DOHH2 (cell line): ENCODE measurements around the gene SIRT6.
"Not testable (repeated sequence)": the region's sequence is repeated elsewhere in the genome, so short reads cannot be mapped to it uniquely, and the experiment has no call there.

Experiments used
- H3F3A ChIP-seq: fragments of 200-600 bp; sonication (generic), shearing (Covaris generic); 2 replicates; pipeline ENCODE4 v1.6.0; 2016; ENCODE audit warnings: antibody characterized with exemption, mild to moderate bottlenecking; ENCODE audit not compliant: control insufficient read depth, insufficient read depth
- H3K27ac ChIP-seq: fragments of 200-600 bp; sonication (generic); 2 replicates; pipeline ENCODE4 v1.5.1; 2014; ENCODE audit warnings: low read depth, mild to moderate bottlenecking, low read length, moderate library complexity
- H3K27me3 ChIP-seq: fragments of 200-600 bp; sonication (generic); 2 replicates; pipeline ENCODE4 v1.6.1; 2014; ENCODE audit warnings: mild to moderate bottlenecking, low read length, mixed read lengths; ENCODE audit not compliant: control insufficient read depth
- H3K36me3 ChIP-seq: fragments of 200-600 bp; sonication (generic); 2 replicates; pipeline ENCODE4 v1.6.1; 2014; ENCODE audit warnings: mild to moderate bottlenecking, low read length, moderate library complexity, mixed read lengths; ENCODE audit not compliant: control insufficient read depth
- H3K4me1 ChIP-seq: fragments of 200-600 bp; sonication (generic); 2 replicates; pipeline ENCODE4 v1.6.1; 2014; ENCODE audit warnings: mild to moderate bottlenecking, low read length, mixed read lengths; ENCODE audit not compliant: control insufficient read depth
- H3K4me2 ChIP-seq: fragments of 200-600 bp; sonication (generic); 2 replicates; pipeline ENCODE4 v1.6.0; 2014; ENCODE audit warnings: mild to moderate bottlenecking, low read length, moderate library complexity
- H3K4me3 ChIP-seq: fragments of 200-600 bp; sonication (generic); 2 replicates; pipeline ENCODE4 v1.5.1; 2014; ENCODE audit warnings: mild to moderate bottlenecking, low read length, mixed read lengths
- H3K79me2 ChIP-seq: fragments of 200-600 bp; sonication (generic); 2 replicates; pipeline ENCODE4 v1.6.1; 2014; ENCODE audit warnings: mild to moderate bottlenecking, low read length, mixed read lengths; ENCODE audit not compliant: control insufficient read depth
- H3K9me2 ChIP-seq: fragments of 200-600 bp; sonication (generic); replicated peaks from 2 replicates; pipeline ENCODE4 v1.6.1; 2014; ENCODE audit warnings: mild to moderate bottlenecking, low read length, mixed read lengths; ENCODE audit not compliant: control insufficient read depth
- H3K9me3 ChIP-seq: fragments of 200-600 bp; sonication (generic); 2 replicates; pipeline ENCODE4 v1.6.1; 2014; ENCODE audit warnings: antibody characterized with exemption, low read length, mixed read lengths; ENCODE audit not compliant: control insufficient read depth, insufficient read depth
- H4K20me1 ChIP-seq: fragments of 200-600 bp; sonication (generic); 2 replicates; pipeline ENCODE4 v1.6.0; 2014; ENCODE audit warnings: low read depth, mild to moderate bottlenecking, antibody characterized with exemption, low read length, moderate library complexity; ENCODE audit not compliant: control insufficient read depth, insufficient read depth
- EZH2phosphoT487 ChIP-seq: fragments of 200-600 bp; sonication (generic); IDR thresholded peaks from 2 replicates; pipeline ENCODE4 v1.6.1; 2017; ENCODE audit warnings: borderline replicate concordance, mild to moderate bottlenecking, antibody characterized with exemption, low read length, moderate library complexity, mixed read lengths
- TF ChIP-seq, protein P1 (sequence below): fragments of 200-600 bp; sonication (generic); IDR thresholded peaks from one replicate; pipeline ENCODE4 v1.5.1; 2014; ENCODE audit warnings: antibody characterized with exemption, mild to moderate bottlenecking, low read depth, low read length; ENCODE audit not compliant: poor library complexity, severe bottlenecking

The SIRT6 gene

GRCh38 chr19:4130744-4131438 is 51.5 kb downstream of the SIRT6 start:
- Histone ChIP-seq H3F3A (no peaks in the 10 kb centered on the region), H3K79me2 (no peaks in the 10 kb centered on the region), H4K20me1 (no peaks in the 10 kb centered on the region), H3K27me3 (peaks cover 8% of the 10 kb centered on the region), H3K4me3 (no peak overlapping the region), H3K27ac (no peak overlapping the region), H3K36me3 (no peaks in the 10 kb centered on the region), H3K4me2 (no peak overlapping the region), H3K4me1 (no peaks in the 10 kb centered on the region), H3K9me3 (no peaks in the 10 kb centered on the region), H3K9me2 (no peaks in the 10 kb centered on the region)
- TF ChIP-seq EZH2phosphoT487: no peak
- TF ChIP-seq, protein P1, sequence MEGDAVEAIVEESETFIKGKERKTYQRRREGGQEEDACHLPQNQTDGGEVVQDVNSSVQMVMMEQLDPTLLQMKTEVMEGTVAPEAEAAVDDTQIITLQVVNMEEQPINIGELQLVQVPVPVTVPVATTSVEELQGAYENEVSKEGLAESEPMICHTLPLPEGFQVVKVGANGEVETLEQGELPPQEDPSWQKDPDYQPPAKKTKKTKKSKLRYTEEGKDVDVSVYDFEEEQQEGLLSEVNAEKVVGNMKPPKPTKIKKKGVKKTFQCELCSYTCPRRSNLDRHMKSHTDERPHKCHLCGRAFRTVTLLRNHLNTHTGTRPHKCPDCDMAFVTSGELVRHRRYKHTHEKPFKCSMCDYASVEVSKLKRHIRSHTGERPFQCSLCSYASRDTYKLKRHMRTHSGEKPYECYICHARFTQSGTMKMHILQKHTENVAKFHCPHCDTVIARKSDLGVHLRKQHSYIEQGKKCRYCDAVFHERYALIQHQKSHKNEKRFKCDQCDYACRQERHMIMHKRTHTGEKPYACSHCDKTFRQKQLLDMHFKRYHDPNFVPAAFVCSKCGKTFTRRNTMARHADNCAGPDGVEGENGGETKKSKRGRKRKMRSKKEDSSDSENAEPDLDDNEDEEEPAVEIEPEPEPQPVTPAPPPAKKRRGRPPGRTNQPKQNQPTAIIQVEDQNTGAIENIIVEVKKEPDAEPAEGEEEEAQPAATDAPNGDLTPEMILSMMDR: no peak

DNA sequence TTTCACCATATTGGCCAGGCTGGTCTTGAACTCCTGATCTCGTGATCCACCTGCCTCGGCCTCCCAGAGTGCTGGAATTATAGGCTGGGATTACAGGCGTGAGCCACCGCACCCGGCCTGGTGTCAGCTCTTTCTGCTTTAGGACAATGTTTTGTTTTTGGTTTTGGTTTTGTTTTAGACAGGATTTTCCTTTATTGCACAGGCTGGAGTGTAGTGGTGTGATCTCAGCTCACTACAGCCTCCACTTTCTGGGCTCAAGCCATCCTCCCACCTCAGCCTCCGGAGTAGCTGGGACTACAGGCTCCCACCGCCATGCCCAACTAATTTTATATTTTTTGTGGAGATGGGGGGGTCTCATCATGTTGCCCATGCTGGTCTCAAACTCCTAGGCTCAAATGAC is 53.3 kb downstream of the SIRT6 start:
- not testable (repeated sequence) for H3K4me1 ChIP-seq, H3K79me2 ChIP-seq, H3K4me2 ChIP-seq, H3K9me2 ChIP-seq, H3K27me3 ChIP-seq, H3F3A ChIP-seq, H3K36me3 ChIP-seq, H3K9me3 ChIP-seq, H4K20me1 ChIP-seq, H3K27ac ChIP-seq, H3K4me3 ChIP-seq

DNA sequence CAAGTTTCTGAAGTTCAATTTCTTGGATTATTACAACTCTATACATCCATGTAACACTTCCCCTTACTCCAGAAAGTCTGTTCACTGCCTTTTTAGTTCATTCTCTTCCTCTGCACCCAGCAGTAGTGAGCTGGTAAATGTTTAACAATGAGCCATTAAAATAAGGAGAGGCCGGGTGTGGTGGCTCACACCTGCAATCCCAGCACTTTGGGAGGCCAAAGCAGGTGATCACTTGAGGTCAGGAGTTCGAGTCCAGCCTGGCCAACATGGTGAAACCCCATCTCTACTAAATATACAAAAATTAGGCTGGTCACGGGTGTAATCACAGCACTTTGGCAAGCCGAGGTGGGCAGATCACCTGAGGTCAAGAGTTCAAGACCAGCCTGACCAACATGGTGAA is 55.0 kb downstream of the SIRT6 start:
- H3K36me3 ChIP-seq, H3K27me3 ChIP-seq, H3K9me3 ChIP-seq, H3K27ac ChIP-seq, H3F3A ChIP-seq, H3K4me3 ChIP-seq, H3K9me2 ChIP-seq, H4K20me1 ChIP-seq, H3K4me2 ChIP-seq: not testable (repeated sequence)
- peaks cover 16% of the 10 kb centered on the region for H3K4me1 ChIP-seq
- H3K79me2 ChIP-seq: peaks cover 14% of the 10 kb centered on the region

GRCh38 chr19:4124638-4125037 is 57.7 kb downstream of the SIRT6 start:
- Histone ChIP-seq H3K4me3 (peak overlapping the region; percentile 90), H3K9me2 (no peaks in the 10 kb centered on the region), H3K36me3 (peaks cover 8% of the 10 kb centered on the region; the same call in 1 of the 2 replicates), H3K4me2 (peak overlapping the region; percentile 98), H3K9me3 (no peaks in the 10 kb centered on the region), H3F3A (no peaks in the 10 kb centered on the region), H3K4me1 (peaks cover 16% of the 10 kb centered on the region), H4K20me1 (no peaks in the 10 kb centered on the region), H3K27ac (no peak overlapping the region), H3K27me3 (no peaks in the 10 kb centered on the region), H3K79me2 (peaks cover 38% of the 10 kb centered on the region)
- TF ChIP-seq, protein P1: no peak
- no peak for TF ChIP-seq EZH2phosphoT487
